Cardiac fibroblast (primary cell): ENCODE measurements around the gene ZNF160.

Experiments used
- DNase-seq, 2 donors: peaks; one replicate each; pipeline versions ENCODE4 v3.0.0 to v3.0.0-alpha.2; 2010; ENCODE audit warnings: low read depth in 2 of 2
- H3K4me3 ChIP-seq, 2 donors: replicated peaks in 1 of 2; 1 replicate in 1 of 2; 2 replicates in 1 of 2; pipeline ENCODE4 v1.5.1; 2011; ENCODE audit warnings: low read depth in 2 of 2, low read length in 2 of 2, mild to moderate bottlenecking in 2 of 2, moderate library complexity in 1 of 2
- CTCF ChIP-seq: IDR thresholded peaks from one replicate; pipeline ENCODE4 v1.5.1; 2011; ENCODE audit warnings: low read depth, mild to moderate bottlenecking, low read length, inconsistent platforms

The ZNF160 gene

GRCh38 chr19:53091413-53092254, 11.6 kb downstream of the ZNF160 start:
- no peak for DNase-seq

DNA sequence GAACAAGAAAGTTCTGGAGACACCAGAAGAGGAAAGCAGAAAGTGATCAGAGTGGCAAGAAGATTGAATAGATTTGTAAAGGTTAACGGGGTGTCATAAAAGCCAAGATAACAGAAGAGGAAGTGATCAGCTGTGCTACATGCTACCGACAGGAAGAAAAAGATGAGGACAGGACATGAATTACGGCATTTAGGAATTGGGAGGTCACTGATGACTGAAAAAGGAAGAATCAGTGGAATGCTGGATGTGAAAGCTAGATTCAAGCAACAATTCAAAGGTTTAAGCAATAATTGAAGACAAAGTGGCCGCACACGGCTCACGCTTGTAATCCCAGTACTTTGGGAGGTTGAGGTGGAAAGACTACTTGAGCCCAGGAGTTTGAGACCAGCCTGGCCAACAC, 15.1 kb downstream of the ZNF160 start:
- TF ChIP-seq CTCF: no peak
- H3K4me3 ChIP-seq: no peak overlapping the region
- peak in 1 of 2 donors; percentile 48 for DNase-seq

More at GRCh38 chr19:53091413-53092254, 11.6 kb downstream of the ZNF160 start:
- no peak for TF ChIP-seq CTCF
- no peak overlapping the region for H3K4me3 ChIP-seq

DNA sequence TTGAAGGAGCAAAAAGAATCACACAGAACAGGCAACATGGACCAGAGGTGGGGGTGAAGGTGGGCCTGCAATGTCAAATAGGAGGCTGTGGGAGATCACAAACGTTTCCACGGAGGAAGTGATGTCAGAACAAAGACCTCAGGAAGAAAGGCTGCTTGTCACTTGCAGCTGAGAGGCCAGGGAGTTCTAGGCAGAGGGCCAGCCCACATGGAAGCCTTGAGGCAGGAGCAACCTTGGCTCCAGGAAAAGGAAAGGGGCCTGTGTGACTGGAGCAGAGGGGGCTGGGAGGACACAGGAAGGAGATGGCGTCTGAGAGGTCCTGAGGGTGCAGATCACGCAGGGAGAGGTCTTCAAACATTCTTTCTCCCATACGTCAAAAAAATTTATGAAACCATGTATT, 16.3 kb downstream of the ZNF160 start:
- TF ChIP-seq CTCF: no peak
- DNase-seq: peak; percentile 86 to 95
- H3K4me3 ChIP-seq: no peak overlapping the region

- no peak for DNase-seq
- no peak overlapping the region for H3K4me3 ChIP-seq
- no peak for TF ChIP-seq CTCF
Observed at GRCh38 chr19:53085496-53085895, 17.7 kb downstream of the ZNF160 start.

GRCh38 chr19:53082929-53083328, 20.3 kb downstream of the ZNF160 start:
- H3K4me3 ChIP-seq: no peak overlapping the region
- DNase-seq: no peak
- TF ChIP-seq CTCF: no peak

- DNase-seq: peak in 1 of 2 donors; percentile 19
- no peak for TF ChIP-seq CTCF
- no peak overlapping the region for H3K4me3 ChIP-seq
Observed at GRCh38 chr19:53079313-53079924, 23.8 kb downstream of the ZNF160 start.
